Measurements from ENCODE around the gene GBX1. TPM values are rescaled to one million over a fixed set of nuclear protein-coding genes. Genes with fewer than 3 reads are reported as not detected.

GBX1 gene
- total RNA-seq, 3 donors from 2014 or later, result not detected

DNA sequence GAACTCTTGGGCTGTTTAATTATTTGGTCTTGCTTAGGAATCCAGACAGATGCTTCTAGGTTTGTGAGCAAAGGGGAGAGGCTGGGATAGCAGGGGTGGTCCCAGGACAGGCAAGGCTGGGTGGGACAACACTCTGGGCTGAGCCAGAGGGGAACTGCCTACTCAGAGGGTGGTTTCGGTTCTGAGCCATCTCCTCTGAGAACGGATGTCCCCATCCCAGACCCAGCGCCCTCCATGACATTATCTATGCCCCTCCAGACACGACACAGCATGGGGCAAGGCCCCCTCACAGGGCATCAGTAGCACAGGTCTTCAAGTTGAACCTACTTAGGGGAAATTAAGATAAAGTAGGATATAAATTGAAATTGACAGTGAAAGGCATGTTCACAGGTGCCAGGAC is 12.5 kb upstream of the GBX1 start:
- TF ChIP-seq POLR2AphosphoS5 (IDR thresholded peaks at IDR 0.05) (no peak), POLR2A (IDR thresholded peaks at IDR 0.05) (no peak)
- TF ChIP-seq, protein P1, sequence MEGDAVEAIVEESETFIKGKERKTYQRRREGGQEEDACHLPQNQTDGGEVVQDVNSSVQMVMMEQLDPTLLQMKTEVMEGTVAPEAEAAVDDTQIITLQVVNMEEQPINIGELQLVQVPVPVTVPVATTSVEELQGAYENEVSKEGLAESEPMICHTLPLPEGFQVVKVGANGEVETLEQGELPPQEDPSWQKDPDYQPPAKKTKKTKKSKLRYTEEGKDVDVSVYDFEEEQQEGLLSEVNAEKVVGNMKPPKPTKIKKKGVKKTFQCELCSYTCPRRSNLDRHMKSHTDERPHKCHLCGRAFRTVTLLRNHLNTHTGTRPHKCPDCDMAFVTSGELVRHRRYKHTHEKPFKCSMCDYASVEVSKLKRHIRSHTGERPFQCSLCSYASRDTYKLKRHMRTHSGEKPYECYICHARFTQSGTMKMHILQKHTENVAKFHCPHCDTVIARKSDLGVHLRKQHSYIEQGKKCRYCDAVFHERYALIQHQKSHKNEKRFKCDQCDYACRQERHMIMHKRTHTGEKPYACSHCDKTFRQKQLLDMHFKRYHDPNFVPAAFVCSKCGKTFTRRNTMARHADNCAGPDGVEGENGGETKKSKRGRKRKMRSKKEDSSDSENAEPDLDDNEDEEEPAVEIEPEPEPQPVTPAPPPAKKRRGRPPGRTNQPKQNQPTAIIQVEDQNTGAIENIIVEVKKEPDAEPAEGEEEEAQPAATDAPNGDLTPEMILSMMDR (IDR thresholded peaks at IDR 0.05), result no peak
- Histone ChIP-seq H3K4me1 (no peaks in the 10 kb centered on the region), H3K27ac (no peak overlapping the region), H3K9me3 (no peaks in the 10 kb centered on the region), H3K36me3 (no peaks in the 10 kb centered on the region), H3K27me3 (peaks cover 0 to 20% of the 10 kb centered on the region in 2 donors), H3K4me3 (no peak overlapping the region)
- no peak for DNase-seq (ENCODE audit: low spot score in 2 of 2)
- intact Hi-C loops (cut with DNase I; ENCODE audit: low total_unique reads), result loop anchor here (10.0 kb wide), 1 partner anchor 385 kb away; no protein-coding TSS in a partner anchor

DNA sequence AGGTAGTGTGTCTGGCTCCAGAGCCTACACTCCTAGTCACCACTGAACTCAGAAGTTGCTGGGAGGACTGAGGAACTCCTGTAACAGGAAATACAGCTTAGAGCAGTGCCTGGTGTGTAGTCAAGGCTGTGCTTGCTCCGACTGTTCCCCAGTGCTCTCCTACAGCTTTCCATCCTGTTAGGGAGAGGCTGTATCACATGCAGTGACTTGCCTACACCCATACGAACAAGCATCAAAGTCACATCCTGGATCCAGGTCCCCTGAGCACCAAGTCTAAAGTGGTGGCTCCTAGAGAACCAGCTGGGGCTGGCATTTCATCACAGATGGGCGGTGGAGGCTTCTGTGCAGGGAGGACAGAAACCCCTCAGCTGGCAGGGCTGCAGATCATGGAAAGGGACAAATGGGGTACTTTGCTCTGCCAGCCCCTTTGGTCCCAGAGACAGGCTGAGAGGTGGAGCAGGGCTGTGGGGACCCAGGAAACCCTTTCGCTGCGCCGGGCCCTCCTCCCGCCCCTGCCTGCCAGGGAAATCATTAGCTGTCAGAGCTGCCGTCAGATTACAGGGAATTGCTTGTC is 11.9 kb upstream of the GBX1 start:
- Histone ChIP-seq H3K36me3 (no peaks in the 10 kb centered on the region), H3K27ac (no peak overlapping the region), H3K9me3 (peaks cover 0 to 4% of the 10 kb centered on the region in 2 donors), H3K27me3 (peaks cover 0 to 25% of the 10 kb centered on the region in 2 donors), H3K4me1 (no peaks in the 10 kb centered on the region), H3K4me3 (no peak overlapping the region)
- intact Hi-C loops (cut with DNase I; ENCODE audit: low total_unique reads), result loop anchor here (10.0 kb wide), 1 partner anchor 385 kb away; no protein-coding TSS in a partner anchor
- TF ChIP-seq, protein P1 (IDR thresholded peaks at IDR 0.05), result no peak
- no peak for TF ChIP-seq POLR2AphosphoS5 (IDR thresholded peaks at IDR 0.05)
- no peak for TF ChIP-seq POLR2A (IDR thresholded peaks at IDR 0.05)
- no peak for DNase-seq (ENCODE audit: low spot score in 2 of 2)

DNA sequence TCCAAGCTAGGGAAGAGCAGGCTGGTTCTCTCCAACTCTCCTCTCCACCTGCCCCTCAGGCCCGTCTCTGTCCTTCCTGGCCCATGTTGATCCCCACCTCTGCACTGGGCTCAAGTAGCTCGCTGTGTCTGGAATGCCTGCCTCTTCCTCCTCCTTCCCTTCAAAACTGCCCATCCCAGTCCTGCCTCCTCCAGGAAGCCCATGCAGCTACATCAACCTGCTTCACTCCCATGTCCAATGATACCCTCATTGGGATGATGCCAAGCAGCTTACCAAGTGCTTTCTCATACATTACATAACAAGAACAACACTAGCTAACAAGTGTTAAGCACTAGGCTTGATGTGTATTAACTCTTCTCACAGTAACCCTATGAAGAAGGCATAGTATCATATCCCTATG is 11.3 kb upstream of the GBX1 start:
- DNase-seq (ENCODE audit: low spot score in 2 of 2), result no peak
- H3K9me3 ChIP-seq, result peaks cover 0 to 4% of the 10 kb centered on the region in 2 donors
- TF ChIP-seq, protein P1 (IDR thresholded peaks at IDR 0.05), result no peak
- TF ChIP-seq POLR2AphosphoS5 (IDR thresholded peaks at IDR 0.05) (no peak), POLR2A (IDR thresholded peaks at IDR 0.05) (no peak)
- no peaks in the 10 kb centered on the region for H3K4me1 ChIP-seq
- H3K27me3 ChIP-seq, result peaks cover 0 to 31% of the 10 kb centered on the region in 2 donors
- H3K4me3 ChIP-seq, result no peak overlapping the region
- no peak overlapping the region for H3K27ac ChIP-seq
- no peaks in the 10 kb centered on the region for H3K36me3 ChIP-seq
- intact Hi-C loops (cut with DNase I; ENCODE audit: low total_unique reads), result loop anchor here (10.0 kb wide), 1 partner anchor 384 kb away; no protein-coding TSS in a partner anchor

DNA sequence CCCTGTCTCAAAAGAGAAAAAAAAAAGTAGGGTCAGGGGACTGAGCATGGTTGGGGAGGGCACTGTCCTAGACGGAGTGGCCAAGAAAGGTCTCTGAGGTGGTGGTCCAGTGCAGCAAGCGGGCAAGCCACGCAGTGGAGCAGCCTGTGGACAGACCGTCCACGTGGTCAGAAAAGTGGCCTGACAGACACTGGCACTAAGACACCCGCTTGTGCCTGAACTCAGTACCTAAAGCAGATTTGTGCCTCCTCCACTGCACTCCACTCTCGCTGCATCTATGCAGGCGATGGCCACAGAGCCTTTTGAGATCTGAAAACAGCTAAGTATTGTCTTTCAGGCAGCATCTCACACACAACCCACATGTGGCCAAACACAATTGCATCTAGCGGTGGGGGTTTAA is 10.7 kb upstream of the GBX1 start:
- no peak overlapping the region for H3K27ac ChIP-seq
- peaks cover 0 to 37% of the 10 kb centered on the region in 2 donors for H3K27me3 ChIP-seq
- DNase-seq (ENCODE audit: low spot score in 2 of 2), result no peak
- H3K4me1 ChIP-seq, result no peaks in the 10 kb centered on the region
- TF ChIP-seq POLR2AphosphoS5 (IDR thresholded peaks at IDR 0.05) (no peak), POLR2A (IDR thresholded peaks at IDR 0.05) (no peak)
- TF ChIP-seq, protein P1 (IDR thresholded peaks at IDR 0.05), result no peak
- H3K36me3 ChIP-seq, result no peaks in the 10 kb centered on the region
- H3K4me3 ChIP-seq, result no peak overlapping the region
- intact Hi-C loops (cut with DNase I; ENCODE audit: low total_unique reads), result loop anchor here (10.0 kb wide), 1 partner anchor 383 kb away; no protein-coding TSS in a partner anchor
- H3K9me3 ChIP-seq, result peaks cover 0 to 4% of the 10 kb centered on the region in 2 donors

DNA sequence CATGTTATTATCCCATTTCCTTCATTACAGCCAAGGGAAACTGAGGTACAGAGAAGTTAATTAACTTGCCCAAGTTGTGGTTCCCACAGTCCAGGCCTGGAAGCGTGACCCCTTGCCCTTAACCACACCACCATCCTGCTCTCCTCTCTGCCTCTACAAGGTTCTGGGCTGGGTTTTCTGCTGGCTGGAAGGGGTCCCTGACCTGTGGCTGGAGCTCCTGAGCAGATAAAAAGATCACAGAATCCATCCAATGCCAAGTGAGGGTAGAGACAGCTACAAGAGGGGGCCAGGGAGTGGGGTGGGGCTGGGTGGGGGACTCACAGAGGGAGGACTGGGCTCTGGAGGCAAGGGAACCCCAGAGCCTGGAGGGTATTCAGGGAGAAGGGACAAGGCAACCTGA is 9.8 kb upstream of the GBX1 start:
- H3K9me3 ChIP-seq, result peaks cover 0 to 4% of the 10 kb centered on the region in 2 donors
- DNase-seq (ENCODE audit: low spot score in 2 of 2), result no peak

More for the DNA sequence above, 9.8 kb upstream of the GBX1 start:
- Histone ChIP-seq H3K27me3 (peaks cover 0 to 42% of the 10 kb centered on the region in 2 donors), H3K36me3 (no peaks in the 10 kb centered on the region), H3K4me1 (no peaks in the 10 kb centered on the region), H3K4me3 (no peak overlapping the region), H3K27ac (no peak overlapping the region)
- intact Hi-C loops (cut with DNase I; ENCODE audit: low total_unique reads), result loop anchor here (10.0 kb wide), 1 partner anchor 383 kb away; no protein-coding TSS in a partner anchor
- TF ChIP-seq POLR2A (IDR thresholded peaks at IDR 0.05) (no peak), POLR2AphosphoS5 (IDR thresholded peaks at IDR 0.05) (no peak)

All from breast epithelium (tissue), 4 donors.